GM23248 (cell line): Measurements from ENCODE around the gene GSTM4.

Experiments used
- EZH2 ChIP-seq: fragments of 200-600 bp; sonication (generic); IDR thresholded peaks from 2 replicates; pipeline ENCODE4 v1.6.1; 2018; ENCODE audit warnings: antibody characterized with exemption, mild to moderate bottlenecking; ENCODE audit not compliant: insufficient read depth, poor library complexity, severe bottlenecking
- EZH2phosphoT487 ChIP-seq: fragments of 200-600 bp; sonication (generic); IDR thresholded peaks from 2 replicates; pipeline ENCODE4 v1.6.1; 2018; ENCODE audit warnings: antibody characterized with exemption, moderate library complexity, mild to moderate bottlenecking, low read depth; ENCODE audit not compliant: insufficient read depth

DNA sequence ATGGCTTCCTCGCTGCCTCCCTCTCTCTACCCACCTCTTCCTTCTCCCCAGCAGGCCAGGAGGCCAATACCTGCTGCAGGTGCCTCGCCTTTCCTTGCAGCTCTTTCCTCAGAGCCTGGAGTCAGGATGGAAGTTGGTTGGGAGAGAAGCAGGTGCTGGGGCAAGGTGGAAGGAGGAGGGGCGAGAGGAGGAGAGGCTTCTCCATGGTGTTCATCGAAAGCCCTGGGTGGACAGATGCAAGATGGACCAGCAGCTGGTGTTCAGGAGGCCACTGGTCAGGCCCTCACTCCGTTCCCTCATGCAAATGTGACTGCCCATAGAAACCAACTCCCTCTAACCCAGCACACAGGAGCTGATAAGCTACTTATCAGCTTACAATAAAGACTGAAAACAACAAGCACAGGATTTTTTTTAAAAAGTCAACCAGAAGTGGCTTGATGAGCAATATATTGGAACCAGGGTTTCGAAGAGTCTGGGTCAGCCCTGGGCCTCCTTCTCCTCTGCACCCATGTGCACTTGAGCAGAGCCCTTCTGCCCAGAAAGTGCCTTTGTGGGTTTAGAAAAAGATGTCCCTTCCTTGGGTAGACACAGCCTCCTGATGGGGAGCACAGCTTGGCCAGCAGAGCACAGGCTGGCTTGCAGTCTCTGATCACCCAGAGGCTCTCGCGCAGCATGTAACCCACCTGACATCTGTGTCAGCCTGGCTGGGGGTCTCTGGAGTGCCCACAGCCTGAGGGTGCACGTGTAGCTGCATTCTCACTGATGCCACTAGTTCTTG lies 16.6 kb upstream of the GSTM4 start:
- TF ChIP-seq EZH2 (no peak), EZH2phosphoT487 (no peak)
